Adipocyte (in vitro differentiated cells): ENCODE results near the gene SEMA4D.
"Not testable (repeated sequence)": the region's sequence is repeated elsewhere in the genome, so short reads cannot be mapped to it uniquely, and the experiment has no call there.

ENCODE experiments used
- DNase-seq: peaks from one replicate; pipeline ENCODE4 v3.0.0-alpha.2; 2015; ENCODE audit warnings: low read depth
- H3K27me3 ChIP-seq: replicated peaks from 2 replicates; pipeline ENCODE4 v1.7.0; 2013; ENCODE audit warnings: mild to moderate bottlenecking, low read length, moderate library complexity; ENCODE audit not compliant: control insufficient read depth, insufficient read depth
- H3K36me3 ChIP-seq: 2 replicates; pipeline ENCODE4 v1.7.0; 2013; ENCODE audit warnings: low read length, mild to moderate bottlenecking, moderate library complexity; ENCODE audit not compliant: control insufficient read depth, insufficient read depth, severe bottlenecking
- H3K4me1 ChIP-seq: 2 replicates; pipeline ENCODE4 v1.7.0; 2013; ENCODE audit warnings: mild to moderate bottlenecking, low read length, moderate library complexity; ENCODE audit not compliant: control insufficient read depth, insufficient read depth
- H3K4me3 ChIP-seq: 2 replicates; pipeline ENCODE4 v1.7.0; 2013; ENCODE audit warnings: mild to moderate bottlenecking, low read length, moderate library complexity
- H3K9ac ChIP-seq: 2 replicates; pipeline ENCODE4 v1.7.0; 2013; ENCODE audit warnings: mild to moderate bottlenecking, low read length, moderate library complexity
- H3K9me3 ChIP-seq: 2 replicates; pipeline ENCODE4 v1.7.0; 2013; ENCODE audit warnings: mild to moderate bottlenecking, low read length, moderate library complexity; ENCODE audit not compliant: control insufficient read depth

The SEMA4D gene

GRCh38 chr9:89377411-89377810, 120.5 kb downstream of the SEMA4D start:
- no peaks in the 10 kb centered on the region for H3K9me3 ChIP-seq
- H3K4me3 ChIP-seq = no peak overlapping the region
- no peaks in the 10 kb centered on the region for H3K36me3 ChIP-seq

DNA sequence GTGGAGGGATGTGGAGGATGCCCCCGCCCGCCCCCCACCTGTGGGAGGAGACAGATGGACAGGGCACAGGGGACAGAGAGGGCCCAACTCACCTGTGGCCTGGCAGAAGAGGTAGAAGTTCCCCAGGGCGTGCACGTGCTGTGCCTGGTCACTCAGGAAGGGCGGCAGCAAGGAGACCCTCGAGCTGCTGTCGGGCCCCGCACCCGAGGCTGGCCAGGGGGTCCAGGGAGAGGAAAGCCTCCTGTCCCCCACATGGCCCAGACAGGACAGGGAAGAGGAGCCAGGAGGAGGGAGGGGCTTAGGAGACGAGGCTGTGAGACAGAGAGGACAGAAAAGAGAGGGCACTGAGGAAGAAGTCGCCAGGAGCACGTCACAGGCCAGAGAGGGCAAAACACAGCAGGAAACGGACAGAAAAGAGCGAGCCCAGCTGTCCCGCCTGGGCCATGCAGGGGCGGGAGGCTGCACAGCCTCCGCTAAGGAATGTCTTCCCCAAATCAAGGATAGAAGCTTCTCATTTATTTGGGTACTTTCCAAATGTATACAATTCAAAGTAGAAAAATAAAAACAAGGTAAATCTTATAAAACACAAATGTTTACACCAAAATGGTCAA, 121.1 kb downstream of the SEMA4D start:
- Histone ChIP-seq H3K36me3 (no peaks in the 10 kb centered on the region), H3K4me1 (peaks cover 7% of the 10 kb centered on the region)
- no peak for DNase-seq

More at GRCh38 chr9:89377411-89377810, 120.5 kb downstream of the SEMA4D start:
- Histone ChIP-seq H3K27me3 (peaks cover 3% of the 10 kb centered on the region), H3K9ac (no peak overlapping the region), H3K4me1 (peaks cover 7% of the 10 kb centered on the region)
- no peak for DNase-seq

DNA sequence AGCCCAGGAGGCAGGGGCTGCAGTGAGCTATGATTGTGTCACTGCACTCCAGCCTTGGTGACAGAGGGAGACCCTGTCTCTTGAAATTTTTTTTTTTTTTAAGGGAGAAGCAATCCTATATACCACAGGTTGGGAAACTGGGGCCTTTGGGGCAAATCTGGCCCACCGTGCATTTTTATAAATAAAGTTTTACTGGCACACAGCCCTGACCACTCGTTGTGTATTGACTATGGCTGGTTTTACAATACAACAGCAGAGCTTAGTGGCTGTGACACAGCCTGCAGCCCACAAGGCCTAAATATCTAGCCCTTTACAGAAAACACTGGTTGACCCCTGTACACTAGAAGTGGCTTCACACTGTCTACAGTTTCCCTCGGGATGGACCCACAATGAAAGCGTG, 121.6 kb downstream of the SEMA4D start:
- Histone ChIP-seq H3K36me3 (no peaks in the 10 kb centered on the region), H3K27me3 (peaks cover 3% of the 10 kb centered on the region), H3K4me1 (peaks cover 7% of the 10 kb centered on the region), H3K9ac (no peak overlapping the region), H3K9me3 (no peaks in the 10 kb centered on the region), H3K4me3 (no peak overlapping the region)
- DNase-seq = no peak

More for the DNA sequence above, 121.1 kb downstream of the SEMA4D start:
- Histone ChIP-seq H3K4me3 (no peak overlapping the region), H3K27me3 (peaks cover 3% of the 10 kb centered on the region), H3K9ac (no peak overlapping the region), H3K9me3 (no peaks in the 10 kb centered on the region)

GRCh38 chr9:89375191-89375760, 122.6 kb downstream of the SEMA4D start:
- no peak overlapping the region for H3K9ac ChIP-seq
- no peaks in the 10 kb centered on the region for H3K9me3 ChIP-seq
- no peak overlapping the region for H3K4me3 ChIP-seq
- peaks cover 7% of the 10 kb centered on the region for H3K4me1 ChIP-seq
- no peak for DNase-seq
- H3K36me3 ChIP-seq = no peaks in the 10 kb centered on the region
- H3K27me3 ChIP-seq = peaks cover 3% of the 10 kb centered on the region

GRCh38 chr9:89374176-89374575, 123.7 kb downstream of the SEMA4D start:
- DNase-seq = no peak

GRCh38 chr9:89372979-89373378, 124.9 kb downstream of the SEMA4D start:
- no peak for DNase-seq
- H3K4me1 ChIP-seq = peaks cover 7% of the 10 kb centered on the region
- H3K9ac ChIP-seq = no peak overlapping the region
- H3K4me3 ChIP-seq = no peak overlapping the region
- no peaks in the 10 kb centered on the region for H3K36me3 ChIP-seq
- H3K9me3 ChIP-seq = no peaks in the 10 kb centered on the region
- peaks cover 3% of the 10 kb centered on the region for H3K27me3 ChIP-seq

More at GRCh38 chr9:89374176-89374575, 123.7 kb downstream of the SEMA4D start:
- Histone ChIP-seq H3K9ac (no peak overlapping the region), H3K4me1 (peaks cover 7% of the 10 kb centered on the region), H3K27me3 (peaks cover 3% of the 10 kb centered on the region), H3K9me3 (no peaks in the 10 kb centered on the region), H3K4me3 (no peak overlapping the region), H3K36me3 (no peaks in the 10 kb centered on the region)

DNA sequence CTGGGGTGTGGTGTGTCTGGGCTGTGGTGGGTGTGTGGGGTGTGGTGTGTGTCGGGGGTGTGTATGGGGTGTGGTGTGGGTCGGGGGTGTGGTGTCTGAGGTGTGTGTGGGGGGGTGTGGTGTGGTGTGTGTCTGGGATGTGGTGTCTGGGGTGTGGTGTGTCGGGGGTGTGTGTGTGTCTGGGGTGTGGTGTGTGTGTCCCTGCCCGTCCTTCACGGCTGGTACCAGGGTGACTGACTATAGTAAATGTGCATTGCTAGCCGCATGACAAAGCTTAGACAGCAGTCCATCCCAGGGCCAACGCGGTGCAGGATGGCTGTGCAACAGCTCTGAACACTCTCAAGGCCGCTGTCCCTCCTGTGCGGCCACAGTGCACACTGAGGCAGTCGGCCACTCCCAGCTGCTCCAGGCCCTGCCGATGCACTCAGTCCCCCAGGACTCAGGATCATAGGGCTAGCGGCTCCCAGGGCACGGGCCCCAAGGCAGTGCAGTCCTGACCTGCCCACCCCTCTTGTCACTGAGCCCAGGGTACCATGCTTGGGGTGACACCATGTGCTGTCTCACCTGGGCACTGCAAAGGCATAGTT, 125.6 kb downstream of the SEMA4D start:
- DNase-seq = no peak

GRCh38 chr9:89371791-89372190, 126.1 kb downstream of the SEMA4D start:
- not testable (repeated sequence) for H3K9ac ChIP-seq, H3K4me1 ChIP-seq, DNase-seq, H3K9me3 ChIP-seq, H3K27me3 ChIP-seq, H3K4me3 ChIP-seq, H3K36me3 ChIP-seq

More for the DNA sequence above, 125.6 kb downstream of the SEMA4D start:
- Histone ChIP-seq H3K9ac (no peak overlapping the region), H3K4me3 (no peak overlapping the region), H3K9me3 (no peaks in the 10 kb centered on the region), H3K36me3 (no peaks in the 10 kb centered on the region), H3K4me1 (peaks cover 7% of the 10 kb centered on the region), H3K27me3 (peaks cover 3% of the 10 kb centered on the region)

DNA sequence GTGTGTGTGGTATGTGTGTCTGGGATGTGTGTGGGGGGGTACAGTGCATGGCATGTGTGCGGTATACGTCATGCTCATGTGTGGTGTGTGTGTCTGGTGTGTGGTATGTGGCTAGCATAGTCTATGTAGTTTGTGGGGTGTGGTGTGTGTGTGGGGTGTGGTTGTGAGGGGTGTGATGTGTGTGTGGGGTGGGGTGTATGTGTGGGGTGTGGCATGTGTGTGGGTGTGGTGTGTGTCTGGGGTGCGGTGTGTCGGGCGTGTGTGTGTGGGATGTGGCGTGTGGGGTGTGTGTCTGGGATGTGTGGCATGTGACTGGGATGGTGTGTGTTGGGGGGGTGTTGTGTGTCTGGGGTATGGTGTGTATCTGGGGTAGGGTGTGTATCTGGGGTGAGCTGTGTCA, 127.3 kb downstream of the SEMA4D start:
- no peak overlapping the region for H3K9ac ChIP-seq
- no peaks in the 10 kb centered on the region for H3K36me3 ChIP-seq
- no peak for DNase-seq
- H3K9me3 ChIP-seq = no peaks in the 10 kb centered on the region
- peaks cover 3% of the 10 kb centered on the region for H3K27me3 ChIP-seq
- H3K4me1 ChIP-seq = peaks cover 5% of the 10 kb centered on the region
- H3K4me3 ChIP-seq = no peak overlapping the region

DNA sequence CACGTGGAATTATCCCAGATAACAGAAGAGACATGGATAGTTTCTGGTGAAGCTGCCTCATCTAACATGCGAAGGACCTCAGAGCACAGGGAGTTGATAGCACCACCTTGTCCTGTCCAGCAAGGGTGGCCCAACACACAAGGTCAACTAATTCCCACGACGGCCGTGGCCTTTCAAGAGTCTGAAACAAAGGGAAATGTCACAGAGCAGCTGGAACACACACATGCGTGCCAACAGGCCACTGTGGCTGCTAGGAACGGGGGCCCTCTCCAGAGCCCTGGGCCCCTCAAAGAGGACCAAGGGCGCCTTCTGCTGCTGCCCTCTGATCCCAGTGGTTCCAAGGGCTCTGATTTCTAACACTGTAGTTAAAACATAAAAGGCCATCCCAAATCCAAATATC, 128.9 kb downstream of the SEMA4D start:
- Histone ChIP-seq H3K9ac (no peak overlapping the region), H3K4me3 (no peak overlapping the region), H3K9me3 (no peaks in the 10 kb centered on the region), H3K27me3 (no peaks in the 10 kb centered on the region), H3K4me1 (no peaks in the 10 kb centered on the region), H3K36me3 (no peaks in the 10 kb centered on the region)
- DNase-seq = no peak

GRCh38 chr9:89368550-89368949, 129.4 kb downstream of the SEMA4D start:
- DNase-seq = no peak
- Histone ChIP-seq H3K9ac (no peak overlapping the region), H3K4me3 (no peak overlapping the region), H3K36me3 (no peaks in the 10 kb centered on the region), H3K27me3 (no peaks in the 10 kb centered on the region), H3K9me3 (no peaks in the 10 kb centered on the region), H3K4me1 (no peaks in the 10 kb centered on the region)
